K562 (cell line): ENCODE results near the gene ZMYND19. TPM values are rescaled to one million over a fixed set of nuclear protein-coding genes. Genes with fewer than 3 reads are reported as not detected.

Source experiments
- CREB1 ChIP-seq, 2 experiments: sonication (generic) in 1 of 2; formaldehyde crosslinking in 1 of 2; IDR thresholded peaks; 2 replicates each; pipeline versions ENCODE4 v1.6.1 to v1.8.0; 2012 to 2022; ENCODE audit warnings: inconsistent platforms in 1 of 2, mild to moderate bottlenecking in 1 of 2, missing genetic modification reagents in 1 of 2, moderate library complexity in 1 of 2
- MAFK ChIP-seq: IDR thresholded peaks from 2 replicates; pipeline ENCODE4 v1.6.1; 2011; ENCODE audit warnings: low read length, improper control_type of control experiment
- NFE2L1 ChIP-seq: fragments of 450-650 bp; IDR thresholded peaks from 2 replicates; pipeline ENCODE4 v1.6.1; 2016; ENCODE audit warnings: missing genetic modification characterization, low read depth, mild to moderate bottlenecking, missing compliant biosample characterization, moderate library complexity, borderline replicate concordance
- TEAD1 ChIP-seq, 2 experiments: fragments of 450-650 bp in 1 of 2; sonication (generic) in 1 of 2; formaldehyde crosslinking; IDR thresholded peaks; 2 replicates each; pipeline versions ENCODE4 v1.4.0 to v1.8.0; 2020 to 2022; ENCODE audit warnings: mild to moderate bottlenecking in 2 of 2, missing genetic modification reagents in 1 of 2
- YY1 ChIP-seq, 3 experiments: IDR thresholded peaks; 2 replicates each; pipeline ENCODE4 v1.6.1; 2011; ENCODE audit warnings: low read length in 2 of 3, mild to moderate bottlenecking in 2 of 3, moderate library complexity in 2 of 3, borderline replicate concordance in 1 of 3, control low read depth in 1 of 3, low read depth in 1 of 3; ENCODE audit not compliant: insufficient read depth in 3 of 3, insufficient replicate concordance in 2 of 3, control insufficient read depth in 1 of 3, insufficient read length in 1 of 3; ENCODE audit errors: extremely low read depth in 1 of 3
- ZNF232 ChIP-seq: sonication (generic); formaldehyde crosslinking; IDR thresholded peaks from 2 replicates; pipeline ENCODE4 v1.8.0; 2022; ENCODE audit warnings: mild to moderate bottlenecking, missing genetic modification reagents
- polyA plus RNA-seq, 8 experiments: library from polyadenylated mRNA; depleted of rRNA in 4 of 8; stranded (reverse) in 5 of 8; unstranded in 3 of 8; fragments of >200 nt; fragmentation: Nextera tagmentation in 2 of 8; fragmentation: Illumina TruSeq in 1 of 8; extraction: Ambion mirVana in 2 of 8; extraction: Trizol in 1 of 8; gene quantifications; 2 replicates each; pipeline versions ENCODE4 v1.2.1 to v1.2.3, GENCODE V29; 2011 to 2014; ENCODE audit warnings: inconsistent platforms in 1 of 8, missing spikeins in 1 of 8
- total RNA-seq, 7 experiments: library from RNA; depleted of rRNA in 6 of 7; stranded (reverse); fragments of >200 nt in 6 of 7; fragmentation: Illumina TruSeq in 2 of 7; extraction: Trizol in 2 of 7; gene quantifications; 2 replicates each; pipeline versions ENCODE4 v1.2.1 to v1.2.3, GENCODE V29; 2011 to 2021; ENCODE audit warnings: low replicate concordance in 1 of 7
- TF ChIP-seq, protein P1 (sequence below): fragments of 450-650 bp; IDR thresholded peaks from 2 replicates; pipeline ENCODE4 v1.6.1; 2016; ENCODE audit warnings: mild to moderate bottlenecking, moderate library complexity
- TF ChIP-seq, protein P2 (sequence below): sonication (generic); formaldehyde crosslinking; IDR thresholded peaks from 2 replicates; pipeline ENCODE4 v1.8.1; 2023; ENCODE audit warnings: mild to moderate bottlenecking, missing genetic modification reagents

The ZMYND19 gene
- total and polyA plus RNA-seq, 9 of the 15 experiments (the other 6 are each of a cell fraction or from before 2014, with no cell fraction given) = 1.0 to 86.7 (median 44.0) TPM

DNA sequence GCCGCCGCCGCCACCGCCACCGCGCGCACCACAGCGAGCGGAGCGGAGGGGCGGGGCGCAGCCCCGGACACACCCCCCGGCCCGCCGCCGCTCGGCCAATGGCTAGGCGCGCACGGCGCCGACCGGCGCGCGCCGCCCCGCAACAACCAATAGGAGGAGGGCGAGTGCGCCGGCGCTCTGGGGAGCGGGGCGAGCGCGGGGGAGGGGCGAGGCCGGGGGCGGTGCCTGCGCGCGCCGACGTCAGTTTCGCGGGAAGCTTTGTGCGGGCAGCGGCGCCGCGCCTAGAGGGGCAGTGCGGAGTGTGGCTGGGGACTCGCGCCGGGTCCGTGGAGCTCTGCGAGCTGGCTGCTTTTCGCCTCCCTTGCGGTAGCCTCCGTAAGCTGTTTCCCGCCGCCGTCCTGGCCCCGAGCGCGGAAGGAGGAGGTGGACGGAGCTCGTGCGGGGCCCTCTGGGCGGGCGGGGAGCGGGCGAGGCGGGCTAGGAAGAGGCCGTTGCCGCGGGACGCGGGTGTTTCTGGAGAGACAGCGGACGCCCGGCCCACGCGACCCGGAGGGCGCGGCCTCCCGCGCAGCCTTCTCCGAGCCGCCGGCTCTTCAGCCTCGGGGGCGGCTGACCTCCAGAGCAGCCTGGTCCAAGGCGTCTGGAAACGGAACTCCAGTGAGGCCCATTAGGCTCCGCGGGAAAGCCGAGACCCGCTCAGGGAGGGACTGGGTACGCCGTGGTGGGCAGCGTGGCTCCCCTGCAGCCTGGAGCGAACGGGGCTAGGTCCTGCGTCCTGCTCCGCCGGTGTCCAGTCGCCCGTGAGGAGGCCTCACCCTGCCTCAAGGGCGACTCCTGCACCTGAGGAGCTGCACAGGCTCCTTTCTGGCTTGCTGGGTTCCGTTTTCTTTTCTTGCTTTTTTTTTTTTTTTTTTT is at the start of gene ZMYND19 (continued):
- TF ChIP-seq, protein P1, sequence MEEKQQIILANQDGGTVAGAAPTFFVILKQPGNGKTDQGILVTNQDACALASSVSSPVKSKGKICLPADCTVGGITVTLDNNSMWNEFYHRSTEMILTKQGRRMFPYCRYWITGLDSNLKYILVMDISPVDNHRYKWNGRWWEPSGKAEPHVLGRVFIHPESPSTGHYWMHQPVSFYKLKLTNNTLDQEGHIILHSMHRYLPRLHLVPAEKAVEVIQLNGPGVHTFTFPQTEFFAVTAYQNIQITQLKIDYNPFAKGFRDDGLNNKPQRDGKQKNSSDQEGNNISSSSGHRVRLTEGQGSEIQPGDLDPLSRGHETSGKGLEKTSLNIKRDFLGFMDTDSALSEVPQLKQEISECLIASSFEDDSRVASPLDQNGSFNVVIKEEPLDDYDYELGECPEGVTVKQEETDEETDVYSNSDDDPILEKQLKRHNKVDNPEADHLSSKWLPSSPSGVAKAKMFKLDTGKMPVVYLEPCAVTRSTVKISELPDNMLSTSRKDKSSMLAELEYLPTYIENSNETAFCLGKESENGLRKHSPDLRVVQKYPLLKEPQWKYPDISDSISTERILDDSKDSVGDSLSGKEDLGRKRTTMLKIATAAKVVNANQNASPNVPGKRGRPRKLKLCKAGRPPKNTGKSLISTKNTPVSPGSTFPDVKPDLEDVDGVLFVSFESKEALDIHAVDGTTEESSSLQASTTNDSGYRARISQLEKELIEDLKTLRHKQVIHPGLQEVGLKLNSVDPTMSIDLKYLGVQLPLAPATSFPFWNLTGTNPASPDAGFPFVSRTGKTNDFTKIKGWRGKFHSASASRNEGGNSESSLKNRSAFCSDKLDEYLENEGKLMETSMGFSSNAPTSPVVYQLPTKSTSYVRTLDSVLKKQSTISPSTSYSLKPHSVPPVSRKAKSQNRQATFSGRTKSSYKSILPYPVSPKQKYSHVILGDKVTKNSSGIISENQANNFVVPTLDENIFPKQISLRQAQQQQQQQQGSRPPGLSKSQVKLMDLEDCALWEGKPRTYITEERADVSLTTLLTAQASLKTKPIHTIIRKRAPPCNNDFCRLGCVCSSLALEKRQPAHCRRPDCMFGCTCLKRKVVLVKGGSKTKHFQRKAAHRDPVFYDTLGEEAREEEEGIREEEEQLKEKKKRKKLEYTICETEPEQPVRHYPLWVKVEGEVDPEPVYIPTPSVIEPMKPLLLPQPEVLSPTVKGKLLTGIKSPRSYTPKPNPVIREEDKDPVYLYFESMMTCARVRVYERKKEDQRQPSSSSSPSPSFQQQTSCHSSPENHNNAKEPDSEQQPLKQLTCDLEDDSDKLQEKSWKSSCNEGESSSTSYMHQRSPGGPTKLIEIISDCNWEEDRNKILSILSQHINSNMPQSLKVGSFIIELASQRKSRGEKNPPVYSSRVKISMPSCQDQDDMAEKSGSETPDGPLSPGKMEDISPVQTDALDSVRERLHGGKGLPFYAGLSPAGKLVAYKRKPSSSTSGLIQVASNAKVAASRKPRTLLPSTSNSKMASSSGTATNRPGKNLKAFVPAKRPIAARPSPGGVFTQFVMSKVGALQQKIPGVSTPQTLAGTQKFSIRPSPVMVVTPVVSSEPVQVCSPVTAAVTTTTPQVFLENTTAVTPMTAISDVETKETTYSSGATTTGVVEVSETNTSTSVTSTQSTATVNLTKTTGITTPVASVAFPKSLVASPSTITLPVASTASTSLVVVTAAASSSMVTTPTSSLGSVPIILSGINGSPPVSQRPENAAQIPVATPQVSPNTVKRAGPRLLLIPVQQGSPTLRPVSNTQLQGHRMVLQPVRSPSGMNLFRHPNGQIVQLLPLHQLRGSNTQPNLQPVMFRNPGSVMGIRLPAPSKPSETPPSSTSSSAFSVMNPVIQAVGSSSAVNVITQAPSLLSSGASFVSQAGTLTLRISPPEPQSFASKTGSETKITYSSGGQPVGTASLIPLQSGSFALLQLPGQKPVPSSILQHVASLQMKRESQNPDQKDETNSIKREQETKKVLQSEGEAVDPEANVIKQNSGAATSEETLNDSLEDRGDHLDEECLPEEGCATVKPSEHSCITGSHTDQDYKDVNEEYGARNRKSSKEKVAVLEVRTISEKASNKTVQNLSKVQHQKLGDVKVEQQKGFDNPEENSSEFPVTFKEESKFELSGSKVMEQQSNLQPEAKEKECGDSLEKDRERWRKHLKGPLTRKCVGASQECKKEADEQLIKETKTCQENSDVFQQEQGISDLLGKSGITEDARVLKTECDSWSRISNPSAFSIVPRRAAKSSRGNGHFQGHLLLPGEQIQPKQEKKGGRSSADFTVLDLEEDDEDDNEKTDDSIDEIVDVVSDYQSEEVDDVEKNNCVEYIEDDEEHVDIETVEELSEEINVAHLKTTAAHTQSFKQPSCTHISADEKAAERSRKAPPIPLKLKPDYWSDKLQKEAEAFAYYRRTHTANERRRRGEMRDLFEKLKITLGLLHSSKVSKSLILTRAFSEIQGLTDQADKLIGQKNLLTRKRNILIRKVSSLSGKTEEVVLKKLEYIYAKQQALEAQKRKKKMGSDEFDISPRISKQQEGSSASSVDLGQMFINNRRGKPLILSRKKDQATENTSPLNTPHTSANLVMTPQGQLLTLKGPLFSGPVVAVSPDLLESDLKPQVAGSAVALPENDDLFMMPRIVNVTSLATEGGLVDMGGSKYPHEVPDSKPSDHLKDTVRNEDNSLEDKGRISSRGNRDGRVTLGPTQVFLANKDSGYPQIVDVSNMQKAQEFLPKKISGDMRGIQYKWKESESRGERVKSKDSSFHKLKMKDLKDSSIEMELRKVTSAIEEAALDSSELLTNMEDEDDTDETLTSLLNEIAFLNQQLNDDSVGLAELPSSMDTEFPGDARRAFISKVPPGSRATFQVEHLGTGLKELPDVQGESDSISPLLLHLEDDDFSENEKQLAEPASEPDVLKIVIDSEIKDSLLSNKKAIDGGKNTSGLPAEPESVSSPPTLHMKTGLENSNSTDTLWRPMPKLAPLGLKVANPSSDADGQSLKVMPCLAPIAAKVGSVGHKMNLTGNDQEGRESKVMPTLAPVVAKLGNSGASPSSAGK = peak; percentile 20; the same call in 1 of the 2 replicates
- TF ChIP-seq CREB1 (IDR thresholded peaks at IDR 0.05) (peak; percentile 85), CREB1 (CRISPR knock-in tag; IDR thresholded peaks at IDR 0.05) (peak; percentile 73), TEAD1 (CRISPR knock-in tag; IDR thresholded peaks at IDR 0.05) (0 out of 4 replicates have a peak, but pooled peaks of 1 of the 2 experiments have one; percentile 48), ZNF232 (CRISPR knock-in tag) (0 out of 2 replicates have a peak, but pooled peaks have one; percentile 51), MAFK (no peak), NFE2L1 (no peak), YY1 (IDR thresholded peaks at IDR 0.05; ENCODE audit: borderline replicate concordance in 1 of 3, control insufficient read depth in 1 of 3, extremely low read depth in 1 of 3, insufficient read depth in 3 of 3, insufficient read length in 1 of 3, insufficient replicate concordance in 2 of 3, low read depth in 1 of 3, low read length in 2 of 3) (peak in 1 of 3 experiments; percentile 26)
- TF ChIP-seq, protein P2, sequence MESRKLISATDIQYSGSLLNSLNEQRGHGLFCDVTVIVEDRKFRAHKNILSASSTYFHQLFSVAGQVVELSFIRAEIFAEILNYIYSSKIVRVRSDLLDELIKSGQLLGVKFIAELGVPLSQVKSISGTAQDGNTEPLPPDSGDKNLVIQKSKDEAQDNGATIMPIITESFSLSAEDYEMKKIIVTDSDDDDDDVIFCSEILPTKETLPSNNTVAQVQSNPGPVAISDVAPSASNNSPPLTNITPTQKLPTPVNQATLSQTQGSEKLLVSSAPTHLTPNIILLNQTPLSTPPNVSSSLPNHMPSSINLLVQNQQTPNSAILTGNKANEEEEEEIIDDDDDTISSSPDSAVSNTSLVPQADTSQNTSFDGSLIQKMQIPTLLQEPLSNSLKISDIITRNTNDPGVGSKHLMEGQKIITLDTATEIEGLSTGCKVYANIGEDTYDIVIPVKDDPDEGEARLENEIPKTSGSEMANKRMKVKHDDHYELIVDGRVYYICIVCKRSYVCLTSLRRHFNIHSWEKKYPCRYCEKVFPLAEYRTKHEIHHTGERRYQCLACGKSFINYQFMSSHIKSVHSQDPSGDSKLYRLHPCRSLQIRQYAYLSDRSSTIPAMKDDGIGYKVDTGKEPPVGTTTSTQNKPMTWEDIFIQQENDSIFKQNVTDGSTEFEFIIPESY (CRISPR knock-in tag) = 0 out of 2 replicates have a peak, but pooled peaks have one; percentile 23
